ENCODE results near the gene NINJ1.

- TF ChIP-seq CTCF (IDR thresholded peaks at IDR 0.05) (no peak), POLR2A (IDR thresholded peaks at IDR 0.05) (no peak)
These were observed 57.8 kb downstream of the NINJ1 start for GRCh38 chr9:93076101-93076791.
